HepG2 (cell line): ENCODE results near the gene PANK2. TPM values are rescaled to one million over a fixed set of nuclear protein-coding genes. Genes with fewer than 3 reads are reported as not detected.

Experiments used
- ATAC-seq: fragments of 200-7000 bp; cut with Tn5 transposase; 3 replicates; pipeline ENCODE4 v1.9.1; 2020; ENCODE audit warnings: mild to moderate bottlenecking, moderate library complexity
- BruUV-seq: library from RNA; stranded (reverse); fragments of 400-500 nt; replicated peaks from 2 replicates; lab custom pipeline; 2021; lab: Mats Ljungman, UMichigan
- CTCF ChIA-PET: fragments of 300-600 bp; formaldehyde crosslinking; extraction: SDS; loops from one replicate; lab custom pipeline; 2021; ENCODE audit warnings: low total read pairs, inconsistent platforms, low intra/inter-chr PET ratio; lab: Yijun Ruan, JAX
- POLR2A ChIA-PET: fragments of 350-600 bp; sonication (Branson Sonifier 250); formaldehyde crosslinking; loops from one replicate; lab custom pipeline; 2020; ENCODE audit warnings: antibody characterized with exemption, inconsistent platforms; lab: Yijun Ruan, JAX
- DNase-seq: peaks from one replicate; pipeline ENCODE4 v3.0.0-alpha.2; 2015; ENCODE audit warnings: low spot score
- FAIRE-seq: peaks from 3 replicates; lab custom pipeline; 2011; peaks lifted over from hg19 to GRCh38; lab: Jason Lieb, UNC
- H2AFZ ChIP-seq: one replicate; pipeline ENCODE4 v1.6.1; 2011; ENCODE audit warnings: low read length, inconsistent platforms
- H3K27ac ChIP-seq: fragments of 300-600 bp; 3 replicates; pipeline ENCODE4 v1.8.0; 2011; ENCODE audit warnings: mixed run types, mild to moderate bottlenecking, mixed read lengths, low read length, inconsistent platforms; ENCODE audit not compliant: insufficient read depth; ENCODE audit errors: extremely low read length
- H3K27me3 ChIP-seq, 2 experiments: fragments of 200-600 bp in 1 of 2; 2 replicates in 1 of 2; 3 replicates in 1 of 2; pipeline versions ENCODE4 v1.6.0 to v1.8.0; 2011; ENCODE audit warnings: low read length in 2 of 2, mild to moderate bottlenecking in 2 of 2, moderate library complexity in 2 of 2, inconsistent platforms in 1 of 2; ENCODE audit not compliant: insufficient read depth in 2 of 2, control insufficient read depth in 1 of 2
- H3K36me3 ChIP-seq, 2 experiments: fragments of 200-600 bp in 1 of 2; replicated peaks in 1 of 2; 2 replicates in 1 of 2; 3 replicates in 1 of 2; pipeline versions ENCODE4 v1.5.1 to v1.8.0; 2011; ENCODE audit warnings: low read length in 2 of 2, inconsistent platforms in 1 of 2; ENCODE audit not compliant: insufficient read depth in 2 of 2, control insufficient read depth in 1 of 2
- H3K4me1 ChIP-seq: 2 replicates; pipeline ENCODE4 v1.5.1; 2012; ENCODE audit warnings: low read length, inconsistent platforms; ENCODE audit not compliant: insufficient read depth
- H3K4me2 ChIP-seq: 2 replicates; pipeline ENCODE4 v1.6.0; 2011; ENCODE audit warnings: low read depth, low read length, inconsistent platforms
- H3K4me3 ChIP-seq, 3 experiments: fragments of 200-600 bp in 1 of 3; sonication (generic), shearing (Covaris generic) in 1 of 3; replicated peaks in 1 of 3; 2 replicates each; pipeline ENCODE4 v1.5.1; 2011 to 2016; ENCODE audit warnings: low read length in 3 of 3, inconsistent platforms in 2 of 3, low read depth in 2 of 3, mild to moderate bottlenecking in 2 of 3, control low read depth in 1 of 3, mixed read lengths in 1 of 3; ENCODE audit not compliant: insufficient read depth in 1 of 3
- H3K79me2 ChIP-seq: one replicate; pipeline ENCODE4 v1.6.1; 2011; ENCODE audit warnings: low read length, inconsistent platforms; ENCODE audit not compliant: insufficient read depth
- H3K9ac ChIP-seq: 2 replicates; pipeline ENCODE4 v1.6.0; 2011; ENCODE audit warnings: mild to moderate bottlenecking, low read depth, low read length, inconsistent platforms; ENCODE audit not compliant: insufficient read depth
- H3K9me3 ChIP-seq: 2 replicates; pipeline ENCODE4 v1.5.1; 2012; ENCODE audit warnings: mild to moderate bottlenecking, low read length
- H4K20me1 ChIP-seq: 2 replicates; pipeline ENCODE4 v1.6.0; 2011; ENCODE audit warnings: inconsistent platforms, mild to moderate bottlenecking, low read length, moderate library complexity; ENCODE audit not compliant: insufficient read depth
- ATF5 ChIP-seq: sonication (generic); formaldehyde crosslinking; IDR thresholded peaks from 2 replicates; pipeline ENCODE4 v1.4.0; 2020; ENCODE audit warnings: mild to moderate bottlenecking, low read depth, missing genetic modification reagents
- BRD4 ChIP-seq: sonication (generic); formaldehyde crosslinking; IDR thresholded peaks from 2 replicates; pipeline ENCODE4 v1.4.0; 2020; ENCODE audit warnings: missing genetic modification reagents
- KAT2B ChIP-seq: fragments of 150-350 bp; IDR thresholded peaks from 2 replicates; pipeline ENCODE4 v1.6.1; 2014; ENCODE audit warnings: low read depth, low read length, borderline replicate concordance
- KLF13 ChIP-seq: sonication (generic); formaldehyde crosslinking; IDR thresholded peaks from 2 replicates; pipeline ENCODE4 v1.4.0; 2020; ENCODE audit warnings: mild to moderate bottlenecking, missing genetic modification reagents
- MAFG ChIP-seq: sonication (generic); formaldehyde crosslinking; IDR thresholded peaks from 2 replicates; pipeline ENCODE4 v1.5.1; 2020; ENCODE audit warnings: mild to moderate bottlenecking, missing genetic modification reagents
- NFIC ChIP-seq: IDR thresholded peaks from 2 replicates; pipeline ENCODE4 v1.6.1; 2012; ENCODE audit warnings: mild to moderate bottlenecking, low read length, inconsistent platforms
- SNAPC4 ChIP-seq: sonication (generic); formaldehyde crosslinking; IDR thresholded peaks from 2 replicates; pipeline ENCODE4 v1.4.0; 2020; ENCODE audit warnings: mild to moderate bottlenecking, missing genetic modification reagents
- THAP9 ChIP-seq: sonication (generic); formaldehyde crosslinking; IDR thresholded peaks from 2 replicates; pipeline ENCODE4; 2020; ENCODE audit warnings: missing genetic modification reagents, mild to moderate bottlenecking, borderline replicate concordance
- XBP1 ChIP-seq: sonication (generic); formaldehyde crosslinking; IDR thresholded peaks from 2 replicates; pipeline ENCODE4 v1.5.0; 2020; ENCODE audit warnings: missing genetic modification reagents
- YEATS2 ChIP-seq: sonication (generic); formaldehyde crosslinking; IDR thresholded peaks from 2 replicates; pipeline ENCODE4 v1.4.0; 2020; ENCODE audit warnings: missing genetic modification reagents, borderline replicate concordance
- ZNF264 ChIP-seq: sonication (generic); formaldehyde crosslinking; IDR thresholded peaks from 2 replicates; pipeline ENCODE4 v1.4.0; 2020; ENCODE audit warnings: missing genetic modification reagents
- ZNF800 ChIP-seq: sonication (generic); formaldehyde crosslinking; IDR thresholded peaks from 2 replicates; pipeline ENCODE4 v1.4.0; 2020; ENCODE audit warnings: missing genetic modification reagents
- WGBS: methylation state at CpG from one replicate; pipeline ENCODE4 v1.1.6; 2017; ENCODE audit warnings: low lambda C conversion rate; 5-methylcytosine and 5-hydroxymethylcytosine counted together
- in situ Hi-C: cut with HindIII; loops from 2 replicates; pipeline ENCODE4 v1.10.0; 2017; ENCODE audit warnings: low pct_unique_long_range_greater_than_20kb; ENCODE audit not compliant: extremely low pct_ligation_motif_present
- intact Hi-C: fragments of 100-400 bp; cut with micrococcal nuclease; formaldehyde crosslinking; loops from one replicate; pipeline ENCODE4 v1.10.0; 2022; ENCODE audit not compliant: unreplicated experiment
- polyA plus RNA-seq, 8 experiments: library from polyadenylated mRNA; depleted of rRNA in 3 of 8; stranded (reverse) in 7 of 8; unstranded in 1 of 8; fragments of >200 nt; fragmentation: Illumina TruSeq in 4 of 8; extraction: Trizol in 4 of 8; gene quantifications; 2 replicates each; pipeline versions ENCODE4 v1.2.1 to v1.2.3, GENCODE V29; 2011 to 2016; ENCODE audit warnings: low read depth in 4 of 8, missing spikeins in 1 of 8, mixed read lengths in 1 of 8; ENCODE audit not compliant: insufficient read depth in 1 of 8
- total RNA-seq, 5 experiments: library from RNA; depleted of rRNA; stranded (reverse); fragments of >200 nt; fragmentation: Illumina TruSeq; extraction: Trizol; gene quantifications; 2 replicates each; pipeline ENCODE4 v1.2.3, GENCODE V29; 2016; ENCODE audit warnings: low read depth in 1 of 5

PANK2 gene
- total and polyA plus RNA-seq, 2 of the 13 experiments (the other 11 are each of a cell fraction or from before 2014, with no cell fraction given), result 39.2 to 123 TPM

GRCh38 chr20:3846378-3846739, 42.8 kb upstream of the PANK2 start:
- 2% methylated on average over 7 of the region's 22 CpGs for WGBS
- peaks cover 4% of the 10 kb centered on the region; the same call in 1 of the 2 replicates for H4K20me1 ChIP-seq
- H3K4me3 ChIP-seq, result peak overlapping the region; percentile 78 to 97 (median 96)
- intact Hi-C loops, result loop anchor here (1.0 to 2.0 kb wide), 2 partner anchors 26 to 60 kb away; partner anchors contain the start of genes AP5S1 and CENPB
- FAIRE-seq (no peak), DNase-seq (no peak), ATAC-seq (no peak)
- ChIA-PET CTCF (interaction anchor here (0.9 kb wide), 1 partner anchor 9 kb away, joined by 4 read pairs; no protein-coding TSS in a partner anchor), POLR2A (interaction anchor here (1.7 to 1.9 kb wide), 2 partner anchors 26 to 83 kb away, joined by 3 to 17 read pairs; partner anchors contain the start of gene AP5S1)
- peak overlapping the region; percentile 85 for H3K4me2 ChIP-seq
- H3K36me3 ChIP-seq, result no peaks in the 10 kb centered on the region; a peak in 1 of 5 replicates
- BruUV-seq, result no TSS peak
- H3K4me1 ChIP-seq, result peaks cover 50% of the 10 kb centered on the region
- H2AFZ ChIP-seq, result no peak overlapping the region
- no peaks in the 10 kb centered on the region for H3K9me3 ChIP-seq
- peak overlapping the region; percentile 91 for H3K27ac ChIP-seq
- in situ Hi-C loops, result loop anchor here (5.0 kb wide), 1 partner anchor 59 kb away; the partner anchor contains the start of gene CENPB
- peak overlapping the region; percentile 98 for H3K9ac ChIP-seq
- H3K79me2 ChIP-seq, result peaks cover 25% of the 10 kb centered on the region
- H3K27me3 ChIP-seq, result no peaks in the 10 kb centered on the region; a peak in 1 of 5 replicates
- peak; percentile 88 for TF ChIP-seq XBP1 (CRISPR knock-in tag)
- TF ChIP-seq ZNF800, result peak; percentile 90; the same call in 1 of the 2 replicates
- peak; percentile 71; the same call in 1 of the 2 replicates for TF ChIP-seq THAP9 (CRISPR knock-in tag)
- no peak for TF ChIP-seq KAT2B
- peak; percentile 70; the same call in 1 of the 2 replicates for TF ChIP-seq BRD4 (CRISPR knock-in tag)
- TF ChIP-seq NFIC, result no peak
- peak; percentile 54; the same call in 1 of the 2 replicates for TF ChIP-seq KLF13 (CRISPR knock-in tag)
- peak; percentile 89 for TF ChIP-seq ZNF264
- no peak; the same call in none of the 2 replicates for TF ChIP-seq SNAPC4 (CRISPR knock-in tag)
- TF ChIP-seq YEATS2, result no peak
- no peak for TF ChIP-seq MAFG (CRISPR knock-in tag)
- no peak for TF ChIP-seq ATF5 (CRISPR knock-in tag)
